ENCODE data around the gene PHACTR1. TPM values are rescaled to one million over a fixed set of nuclear protein-coding genes. Genes with fewer than 3 reads are reported as not detected.

The PHACTR1 gene
- polyA plus RNA-seq, 1 of the 3 experiments (the other 2 are of a cell fraction), result 0.12 TPM

GRCh38 chr6:12962987-12963386, 246.4 kb downstream of the PHACTR1 start:
- ChIA-PET POLR2A (no interaction called here), CTCF (interaction anchor here (1.3 kb wide), 1 partner anchor 48 kb away, joined by 4 read pairs; no protein-coding TSS in a partner anchor)
- Histone ChIP-seq H2AFZ (ENCODE audit: low read depth) (peak overlapping the region; percentile 47; the same call in 1 of the 2 replicates), H3F3A (replicated peaks; ENCODE audit: insufficient read depth) (no peaks in the 10 kb centered on the region), H3K9ac (no peak overlapping the region), H4K20me1 (ENCODE audit: insufficient read depth) (no peaks in the 10 kb centered on the region), H3K9me3 (no peaks in the 10 kb centered on the region), H3K36me3 (replicated peaks in 1 of 2; ENCODE audit: control insufficient read depth in 1 of 2, insufficient read depth in 2 of 2, low read length in 1 of 2) (no peaks in the 10 kb centered on the region), H3K9me2 (no peaks in the 10 kb centered on the region), H3K4me2 (no peak overlapping the region), H3K27ac (ENCODE audit: low read depth in 2 of 2, low read length in 1 of 2) (no peak overlapping the region), H3K4me3 (ENCODE audit: low read depth in 2 of 2, low read length in 1 of 2) (no peak overlapping the region), H3K27me3 (ENCODE audit: insufficient read depth) (no peaks in the 10 kb centered on the region), H3K4me1 (ENCODE audit: control insufficient read depth in 1 of 2, insufficient read depth in 2 of 2, low read depth in 1 of 2, low read length in 1 of 2) (peaks cover 0 to 22% of the 10 kb centered on the region in 2 experiments; a peak in 2 of 4 replicates), H3K79me2 (ENCODE audit: insufficient read depth) (no peaks in the 10 kb centered on the region)
- no peak for TF ChIP-seq USF1 (IDR thresholded peaks at IDR 0.05; ENCODE audit: borderline replicate concordance, low read depth)
- TF ChIP-seq EP300 (IDR thresholded peaks at IDR 0.05; ENCODE audit: borderline replicate concordance in 1 of 2, low read depth in 1 of 2, low read length in 1 of 2), result no peak
- no peak for TF ChIP-seq EZH2phosphoT487 (IDR thresholded peaks at IDR 0.05; ENCODE audit: borderline replicate concordance, low read depth)
- TF ChIP-seq, protein P1, sequence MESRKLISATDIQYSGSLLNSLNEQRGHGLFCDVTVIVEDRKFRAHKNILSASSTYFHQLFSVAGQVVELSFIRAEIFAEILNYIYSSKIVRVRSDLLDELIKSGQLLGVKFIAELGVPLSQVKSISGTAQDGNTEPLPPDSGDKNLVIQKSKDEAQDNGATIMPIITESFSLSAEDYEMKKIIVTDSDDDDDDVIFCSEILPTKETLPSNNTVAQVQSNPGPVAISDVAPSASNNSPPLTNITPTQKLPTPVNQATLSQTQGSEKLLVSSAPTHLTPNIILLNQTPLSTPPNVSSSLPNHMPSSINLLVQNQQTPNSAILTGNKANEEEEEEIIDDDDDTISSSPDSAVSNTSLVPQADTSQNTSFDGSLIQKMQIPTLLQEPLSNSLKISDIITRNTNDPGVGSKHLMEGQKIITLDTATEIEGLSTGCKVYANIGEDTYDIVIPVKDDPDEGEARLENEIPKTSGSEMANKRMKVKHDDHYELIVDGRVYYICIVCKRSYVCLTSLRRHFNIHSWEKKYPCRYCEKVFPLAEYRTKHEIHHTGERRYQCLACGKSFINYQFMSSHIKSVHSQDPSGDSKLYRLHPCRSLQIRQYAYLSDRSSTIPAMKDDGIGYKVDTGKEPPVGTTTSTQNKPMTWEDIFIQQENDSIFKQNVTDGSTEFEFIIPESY (IDR thresholded peaks at IDR 0.05; ENCODE audit: borderline replicate concordance, low read depth), result no peak
- TF ChIP-seq TAF1 (IDR thresholded peaks at IDR 0.05; ENCODE audit: borderline replicate concordance, low read depth, low read length), result no peak
- no peak for TF ChIP-seq JUND (IDR thresholded peaks at IDR 0.05)
- no peak for TF ChIP-seq FOXJ3 (CRISPR knock-in tag; IDR thresholded peaks at IDR 0.05)
- TF ChIP-seq ELF1 (IDR thresholded peaks at IDR 0.05), result no peak
- no peak for TF ChIP-seq MEF2A (IDR thresholded peaks at IDR 0.05; ENCODE audit: borderline replicate concordance, low read depth)
- TF ChIP-seq FOSL2 (IDR thresholded peaks at IDR 0.05; ENCODE audit: borderline replicate concordance, low read depth), result no peak
- TF ChIP-seq, protein P2, sequence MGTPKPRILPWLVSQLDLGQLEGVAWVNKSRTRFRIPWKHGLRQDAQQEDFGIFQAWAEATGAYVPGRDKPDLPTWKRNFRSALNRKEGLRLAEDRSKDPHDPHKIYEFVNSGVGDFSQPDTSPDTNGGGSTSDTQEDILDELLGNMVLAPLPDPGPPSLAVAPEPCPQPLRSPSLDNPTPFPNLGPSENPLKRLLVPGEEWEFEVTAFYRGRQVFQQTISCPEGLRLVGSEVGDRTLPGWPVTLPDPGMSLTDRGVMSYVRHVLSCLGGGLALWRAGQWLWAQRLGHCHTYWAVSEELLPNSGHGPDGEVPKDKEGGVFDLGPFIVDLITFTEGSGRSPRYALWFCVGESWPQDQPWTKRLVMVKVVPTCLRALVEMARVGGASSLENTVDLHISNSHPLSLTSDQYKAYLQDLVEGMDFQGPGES (IDR thresholded peaks at IDR 0.05; ENCODE audit: low read depth, low read length), result no peak
- no peak for TF ChIP-seq GATA2 (CRISPR knock-in tag; IDR thresholded peaks at IDR 0.05)
- TF ChIP-seq, protein P3, sequence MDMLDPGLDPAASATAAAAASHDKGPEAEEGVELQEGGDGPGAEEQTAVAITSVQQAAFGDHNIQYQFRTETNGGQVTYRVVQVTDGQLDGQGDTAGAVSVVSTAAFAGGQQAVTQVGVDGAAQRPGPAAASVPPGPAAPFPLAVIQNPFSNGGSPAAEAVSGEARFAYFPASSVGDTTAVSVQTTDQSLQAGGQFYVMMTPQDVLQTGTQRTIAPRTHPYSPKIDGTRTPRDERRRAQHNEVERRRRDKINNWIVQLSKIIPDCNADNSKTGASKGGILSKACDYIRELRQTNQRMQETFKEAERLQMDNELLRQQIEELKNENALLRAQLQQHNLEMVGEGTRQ (IDR thresholded peaks at IDR 0.05; ENCODE audit: borderline replicate concordance, low read depth, low read length), result no peak
- TF ChIP-seq RFX5 (IDR thresholded peaks at IDR 0.05; ENCODE audit: low read length), result no peak
- TF ChIP-seq RXRA (IDR thresholded peaks at IDR 0.05; ENCODE audit: borderline replicate concordance, low read depth), result no peak
- no peak for TF ChIP-seq MAX (IDR thresholded peaks at IDR 0.05; ENCODE audit: low read depth)
- TF ChIP-seq, protein P4, sequence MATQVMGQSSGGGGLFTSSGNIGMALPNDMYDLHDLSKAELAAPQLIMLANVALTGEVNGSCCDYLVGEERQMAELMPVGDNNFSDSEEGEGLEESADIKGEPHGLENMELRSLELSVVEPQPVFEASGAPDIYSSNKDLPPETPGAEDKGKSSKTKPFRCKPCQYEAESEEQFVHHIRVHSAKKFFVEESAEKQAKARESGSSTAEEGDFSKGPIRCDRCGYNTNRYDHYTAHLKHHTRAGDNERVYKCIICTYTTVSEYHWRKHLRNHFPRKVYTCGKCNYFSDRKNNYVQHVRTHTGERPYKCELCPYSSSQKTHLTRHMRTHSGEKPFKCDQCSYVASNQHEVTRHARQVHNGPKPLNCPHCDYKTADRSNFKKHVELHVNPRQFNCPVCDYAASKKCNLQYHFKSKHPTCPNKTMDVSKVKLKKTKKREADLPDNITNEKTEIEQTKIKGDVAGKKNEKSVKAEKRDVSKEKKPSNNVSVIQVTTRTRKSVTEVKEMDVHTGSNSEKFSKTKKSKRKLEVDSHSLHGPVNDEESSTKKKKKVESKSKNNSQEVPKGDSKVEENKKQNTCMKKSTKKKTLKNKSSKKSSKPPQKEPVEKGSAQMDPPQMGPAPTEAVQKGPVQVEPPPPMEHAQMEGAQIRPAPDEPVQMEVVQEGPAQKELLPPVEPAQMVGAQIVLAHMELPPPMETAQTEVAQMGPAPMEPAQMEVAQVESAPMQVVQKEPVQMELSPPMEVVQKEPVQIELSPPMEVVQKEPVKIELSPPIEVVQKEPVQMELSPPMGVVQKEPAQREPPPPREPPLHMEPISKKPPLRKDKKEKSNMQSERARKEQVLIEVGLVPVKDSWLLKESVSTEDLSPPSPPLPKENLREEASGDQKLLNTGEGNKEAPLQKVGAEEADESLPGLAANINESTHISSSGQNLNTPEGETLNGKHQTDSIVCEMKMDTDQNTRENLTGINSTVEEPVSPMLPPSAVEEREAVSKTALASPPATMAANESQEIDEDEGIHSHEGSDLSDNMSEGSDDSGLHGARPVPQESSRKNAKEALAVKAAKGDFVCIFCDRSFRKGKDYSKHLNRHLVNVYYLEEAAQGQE (IDR thresholded peaks at IDR 0.05; ENCODE audit: low read depth, low read length), result no peak
- 55% methylated on average over 5 of the region's 5 CpGs for WGBS (ENCODE audit: low lambda C conversion rate)
- DNase-seq, result no peak

Measured in SK-N-SH (cell line).